HepG2 (cell line): ENCODE measurements around the gene EMILIN1. TPM values are rescaled to one million over a fixed set of nuclear protein-coding genes. Genes with fewer than 3 reads are reported as not detected.

ENCODE experiments used
- ATAC-seq: fragments of 200-7000 bp; cut with Tn5 transposase; 3 replicates; pipeline ENCODE4 v1.9.1; 2020; ENCODE audit warnings: mild to moderate bottlenecking, moderate library complexity
- BruUV-seq: library from RNA; stranded (reverse); fragments of 400-500 nt; replicated peaks from 2 replicates; lab custom pipeline; 2021; lab: Mats Ljungman, UMichigan
- CTCF ChIA-PET: fragments of 300-600 bp; formaldehyde crosslinking; extraction: SDS; loops from one replicate; lab custom pipeline; 2021; ENCODE audit warnings: low total read pairs, inconsistent platforms, low intra/inter-chr PET ratio; lab: Yijun Ruan, JAX
- POLR2A ChIA-PET: fragments of 350-600 bp; sonication (Branson Sonifier 250); formaldehyde crosslinking; loops from one replicate; lab custom pipeline; 2020; ENCODE audit warnings: antibody characterized with exemption, inconsistent platforms; lab: Yijun Ruan, JAX
- DNase-seq: peaks from one replicate; pipeline ENCODE4 v3.0.0-alpha.2; 2015; ENCODE audit warnings: low spot score
- FAIRE-seq: peaks from 3 replicates; lab custom pipeline; 2011; peaks lifted over from hg19 to GRCh38; lab: Jason Lieb, UNC
- H2AFZ ChIP-seq: one replicate; pipeline ENCODE4 v1.6.1; 2011; ENCODE audit warnings: low read length, inconsistent platforms
- H3K27ac ChIP-seq: fragments of 300-600 bp; 3 replicates; pipeline ENCODE4 v1.8.0; 2011; ENCODE audit warnings: mixed run types, mild to moderate bottlenecking, mixed read lengths, low read length, inconsistent platforms; ENCODE audit not compliant: insufficient read depth; ENCODE audit errors: extremely low read length
- H3K27me3 ChIP-seq, 2 experiments: fragments of 200-600 bp in 1 of 2; 2 replicates in 1 of 2; 3 replicates in 1 of 2; pipeline versions ENCODE4 v1.6.0 to v1.8.0; 2011; ENCODE audit warnings: low read length in 2 of 2, mild to moderate bottlenecking in 2 of 2, moderate library complexity in 2 of 2, inconsistent platforms in 1 of 2; ENCODE audit not compliant: insufficient read depth in 2 of 2, control insufficient read depth in 1 of 2
- H3K36me3 ChIP-seq, 2 experiments: fragments of 200-600 bp in 1 of 2; replicated peaks in 1 of 2; 2 replicates in 1 of 2; 3 replicates in 1 of 2; pipeline versions ENCODE4 v1.5.1 to v1.8.0; 2011; ENCODE audit warnings: low read length in 2 of 2, inconsistent platforms in 1 of 2; ENCODE audit not compliant: insufficient read depth in 2 of 2, control insufficient read depth in 1 of 2
- H3K4me1 ChIP-seq: 2 replicates; pipeline ENCODE4 v1.5.1; 2012; ENCODE audit warnings: low read length, inconsistent platforms; ENCODE audit not compliant: insufficient read depth
- H3K4me2 ChIP-seq: 2 replicates; pipeline ENCODE4 v1.6.0; 2011; ENCODE audit warnings: low read depth, low read length, inconsistent platforms
- H3K4me3 ChIP-seq, 3 experiments: fragments of 200-600 bp in 1 of 3; sonication (generic), shearing (Covaris generic) in 1 of 3; replicated peaks in 1 of 3; 2 replicates each; pipeline ENCODE4 v1.5.1; 2011 to 2016; ENCODE audit warnings: low read length in 3 of 3, inconsistent platforms in 2 of 3, low read depth in 2 of 3, mild to moderate bottlenecking in 2 of 3, control low read depth in 1 of 3, mixed read lengths in 1 of 3; ENCODE audit not compliant: insufficient read depth in 1 of 3
- H3K79me2 ChIP-seq: one replicate; pipeline ENCODE4 v1.6.1; 2011; ENCODE audit warnings: low read length, inconsistent platforms; ENCODE audit not compliant: insufficient read depth
- H3K9ac ChIP-seq: 2 replicates; pipeline ENCODE4 v1.6.0; 2011; ENCODE audit warnings: mild to moderate bottlenecking, low read depth, low read length, inconsistent platforms; ENCODE audit not compliant: insufficient read depth
- H3K9me3 ChIP-seq: 2 replicates; pipeline ENCODE4 v1.5.1; 2012; ENCODE audit warnings: mild to moderate bottlenecking, low read length
- H4K20me1 ChIP-seq: 2 replicates; pipeline ENCODE4 v1.6.0; 2011; ENCODE audit warnings: inconsistent platforms, mild to moderate bottlenecking, low read length, moderate library complexity; ENCODE audit not compliant: insufficient read depth
- CAMTA2 ChIP-seq: sonication (generic); formaldehyde crosslinking; IDR thresholded peaks from 2 replicates; pipeline ENCODE4 v1.4.0; 2020; ENCODE audit warnings: mild to moderate bottlenecking, missing genetic modification reagents, borderline replicate concordance
- HNF1A ChIP-seq, 2 experiments: sonication (generic) in 1 of 2; formaldehyde crosslinking in 1 of 2; IDR thresholded peaks; 2 replicates each; pipeline versions ENCODE4 v1.4.0 to v1.6.1; 2016 to 2020; ENCODE audit warnings: borderline replicate concordance in 1 of 2, low read depth in 1 of 2, mild to moderate bottlenecking in 1 of 2, missing genetic modification reagents in 1 of 2
- KDM3A ChIP-seq: IDR thresholded peaks from 2 replicates; pipeline ENCODE4 v1.6.1; 2018; ENCODE audit warnings: low read depth, missing compliant biosample characterization
- KDM4B ChIP-seq: sonication (generic); formaldehyde crosslinking; IDR thresholded peaks from 2 replicates; pipeline ENCODE4 v1.4.0; 2020; ENCODE audit warnings: missing genetic modification reagents
- MLX ChIP-seq: IDR thresholded peaks from 2 replicates; pipeline ENCODE4 v1.6.1; 2016
- NPAS2 ChIP-seq: sonication (generic); formaldehyde crosslinking; IDR thresholded peaks from 2 replicates; pipeline ENCODE4 v1.8.0; 2022; ENCODE audit warnings: mild to moderate bottlenecking, missing genetic modification reagents, borderline replicate concordance
- XBP1 ChIP-seq: sonication (generic); formaldehyde crosslinking; IDR thresholded peaks from 2 replicates; pipeline ENCODE4 v1.5.0; 2020; ENCODE audit warnings: missing genetic modification reagents
- ZBTB44 ChIP-seq: sonication (generic); formaldehyde crosslinking; IDR thresholded peaks from 2 replicates; pipeline ENCODE4 v1.4.0; 2020; ENCODE audit warnings: missing genetic modification reagents
- ZNF576 ChIP-seq: sonication (generic); formaldehyde crosslinking; IDR thresholded peaks from 2 replicates; pipeline ENCODE4 v1.4.0; 2020; ENCODE audit warnings: mild to moderate bottlenecking, missing genetic modification reagents
- ZNF709 ChIP-seq: sonication (generic); formaldehyde crosslinking; IDR thresholded peaks from 2 replicates; pipeline ENCODE4 v1.5.0; 2020; ENCODE audit warnings: mild to moderate bottlenecking, missing genetic modification reagents
- ZNF740 ChIP-seq: sonication (generic); formaldehyde crosslinking; IDR thresholded peaks from 2 replicates; pipeline ENCODE4 v1.4.0; 2020; ENCODE audit warnings: missing genetic modification reagents
- ZSCAN29 ChIP-seq: sonication (generic); formaldehyde crosslinking; conservative IDR thresholded peaks from 2 replicates; pipeline ENCODE4 v1.4.0; 2020; ENCODE audit warnings: mild to moderate bottlenecking, missing genetic modification reagents
- WGBS: methylation state at CpG from one replicate; pipeline ENCODE4 v1.1.6; 2017; ENCODE audit warnings: low lambda C conversion rate; 5-methylcytosine and 5-hydroxymethylcytosine counted together
- in situ Hi-C: cut with HindIII; loops from 2 replicates; pipeline ENCODE4 v1.10.0; 2017; ENCODE audit warnings: low pct_unique_long_range_greater_than_20kb; ENCODE audit not compliant: extremely low pct_ligation_motif_present
- intact Hi-C: fragments of 100-400 bp; cut with micrococcal nuclease; formaldehyde crosslinking; loops from one replicate; pipeline ENCODE4 v1.10.0; 2022; ENCODE audit not compliant: unreplicated experiment
- polyA plus RNA-seq, 8 experiments: library from polyadenylated mRNA; depleted of rRNA in 3 of 8; stranded (reverse) in 7 of 8; unstranded in 1 of 8; fragments of >200 nt; fragmentation: Illumina TruSeq in 4 of 8; extraction: Trizol in 4 of 8; gene quantifications; 2 replicates each; pipeline versions ENCODE4 v1.2.1 to v1.2.3, GENCODE V29; 2011 to 2016; ENCODE audit warnings: low read depth in 4 of 8, missing spikeins in 1 of 8, mixed read lengths in 1 of 8; ENCODE audit not compliant: insufficient read depth in 1 of 8
- total RNA-seq, 5 experiments: library from RNA; depleted of rRNA; stranded (reverse); fragments of >200 nt; fragmentation: Illumina TruSeq; extraction: Trizol; gene quantifications; 2 replicates each; pipeline ENCODE4 v1.2.3, GENCODE V29; 2016; ENCODE audit warnings: low read depth in 1 of 5
- TF ChIP-seq, protein P1 (sequence below): IDR thresholded peaks from 2 replicates; pipeline ENCODE4 v1.6.1; 2016; ENCODE audit warnings: mild to moderate bottlenecking

The EMILIN1 gene
- total and polyA plus RNA-seq, 2 of the 13 experiments (the other 11 are each of a cell fraction or from before 2014, with no cell fraction given), result 8.1 to 9.7 TPM

DNA sequence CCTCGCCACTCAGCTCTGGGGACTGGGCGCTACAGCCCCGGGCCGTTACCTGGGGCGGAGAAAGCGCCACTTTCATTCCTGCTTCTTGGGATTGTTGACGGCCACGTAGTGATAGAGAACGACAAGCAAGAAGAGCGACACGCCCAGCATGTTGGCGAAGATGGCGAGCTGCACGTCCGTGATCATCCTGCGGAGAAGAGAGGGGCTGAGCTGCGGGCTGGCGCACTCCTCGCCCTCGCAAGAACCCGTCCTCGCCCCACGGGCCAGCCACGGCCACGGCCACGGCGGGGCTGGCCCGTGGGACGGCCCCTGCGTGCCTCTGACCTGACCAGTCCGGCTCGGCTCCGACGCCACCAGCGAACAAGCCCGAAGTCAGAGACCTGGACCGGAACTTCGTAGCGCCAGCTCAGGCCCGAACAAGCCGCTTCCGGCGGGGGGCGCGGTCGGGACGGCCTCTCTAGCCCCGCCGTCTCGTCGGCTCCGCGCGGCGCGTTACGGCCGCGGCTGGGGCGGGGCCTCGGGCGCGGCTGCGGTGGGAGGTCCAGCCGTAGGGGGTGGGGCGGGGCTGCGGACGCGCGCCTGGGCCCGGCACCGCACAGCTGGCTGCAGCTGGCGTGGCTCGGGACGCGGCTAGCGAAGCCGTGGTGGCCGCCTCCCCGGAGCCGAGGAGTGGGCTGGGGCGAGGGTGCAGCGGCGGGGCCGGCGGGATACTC lies 7.0 kb upstream of the EMILIN1 start, which contains the start of gene OST4:
Gene OST4 (minus strand): TSS at position 378 of the 713 bp plus-strand sequence.
- in situ Hi-C loops (no loop called here), intact Hi-C loops (loop anchor here (1.0 kb wide), 1 partner anchor 20 kb away; the partner anchor contains the start of gene AGBL5)
- H3K9me3 ChIP-seq, result no peaks in the 10 kb centered on the region
- peaks cover 70% of the 10 kb centered on the region for H3K4me1 ChIP-seq
- ChIA-PET CTCF (no interaction called here), POLR2A (interaction anchor here (0.8 to 4.3 kb wide), 15 partner anchors 9 to 557 kb away, joined by 3 to 106 read pairs (median 7); partner anchors contain the start of genes ABHD1, AGBL5, ATRAID and CCDC121)
- WGBS, result under 1% methylated on average over 25 of the region's 86 CpGs
- ATAC-seq (peak; percentile 88), DNase-seq (peak; percentile 88), FAIRE-seq (peak; percentile 32)
- no TSS peak for BruUV-seq
- H4K20me1 ChIP-seq, result no peaks in the 10 kb centered on the region
- peak within 1 kb of the TSS; percentile 92 to 99 (median 98) for H3K4me3 ChIP-seq
- H3K4me2 ChIP-seq, result peak within 1 kb of the TSS; percentile 96
- H3K9ac ChIP-seq, result peak within 1 kb of the TSS; percentile 97
- H2AFZ ChIP-seq, result no peak within 1 kb of the TSS
- peak within 1 kb of the TSS; percentile 72 for H3K27ac ChIP-seq
- H3K79me2 ChIP-seq, result peaks cover 30% of the 10 kb centered on the region
- peaks cover 15 to 27% of the 10 kb centered on the region in 2 experiments for H3K36me3 ChIP-seq
- H3K27me3 ChIP-seq, result peaks cover 0 to 16% of the 10 kb centered on the region in 2 experiments; a peak in 2 of 5 replicates
- no peak for TF ChIP-seq HNF1A (IDR thresholded peaks at IDR 0.05; ENCODE audit: low read depth)
- peak; percentile 64; the same call in 1 of the 2 replicates for TF ChIP-seq HNF1A (CRISPR knock-in tag; IDR thresholded peaks at IDR 0.05; ENCODE audit: borderline replicate concordance)
- no peak for TF ChIP-seq CAMTA2
- TF ChIP-seq, protein P1, sequence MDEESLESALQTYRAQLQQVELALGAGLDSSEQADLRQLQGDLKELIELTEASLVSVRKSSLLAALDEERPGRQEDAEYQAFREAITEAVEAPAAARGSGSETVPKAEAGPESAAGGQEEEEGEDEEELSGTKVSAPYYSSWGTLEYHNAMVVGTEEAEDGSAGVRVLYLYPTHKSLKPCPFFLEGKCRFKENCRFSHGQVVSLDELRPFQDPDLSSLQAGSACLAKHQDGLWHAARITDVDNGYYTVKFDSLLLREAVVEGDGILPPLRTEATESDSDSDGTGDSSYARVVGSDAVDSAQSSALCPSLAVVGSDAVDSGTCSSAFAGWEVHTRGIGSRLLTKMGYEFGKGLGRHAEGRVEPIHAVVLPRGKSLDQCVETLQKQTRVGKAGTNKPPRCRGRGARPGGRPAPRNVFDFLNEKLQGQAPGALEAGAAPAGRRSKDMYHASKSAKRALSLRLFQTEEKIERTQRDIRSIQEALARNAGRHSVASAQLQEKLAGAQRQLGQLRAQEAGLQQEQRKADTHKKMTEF (CRISPR knock-in tag), result peak; percentile 85; the same call in 1 of the 2 replicates
- peak; percentile 85; the same call in 1 of the 2 replicates for TF ChIP-seq ZNF709 (CRISPR knock-in tag)
- no peak for TF ChIP-seq ZNF576 (CRISPR knock-in tag)
- TF ChIP-seq KDM4B (CRISPR knock-in tag), result no peak
- TF ChIP-seq XBP1 (CRISPR knock-in tag), result no peak
- TF ChIP-seq ZSCAN29 (CRISPR knock-in tag), result no peak
- no peak; the same call in none of the 2 replicates for TF ChIP-seq KDM3A
- TF ChIP-seq NPAS2 (CRISPR knock-in tag), result no peak
- no peak; the same call in none of the 2 replicates for TF ChIP-seq ZBTB44 (CRISPR knock-in tag)
- TF ChIP-seq ZNF740, result peak; percentile 83; the same call in 1 of the 2 replicates
- TF ChIP-seq MLX, result no peak
